ENCODE data around the gene TBXA2R.

The TBXA2R gene

DNA sequence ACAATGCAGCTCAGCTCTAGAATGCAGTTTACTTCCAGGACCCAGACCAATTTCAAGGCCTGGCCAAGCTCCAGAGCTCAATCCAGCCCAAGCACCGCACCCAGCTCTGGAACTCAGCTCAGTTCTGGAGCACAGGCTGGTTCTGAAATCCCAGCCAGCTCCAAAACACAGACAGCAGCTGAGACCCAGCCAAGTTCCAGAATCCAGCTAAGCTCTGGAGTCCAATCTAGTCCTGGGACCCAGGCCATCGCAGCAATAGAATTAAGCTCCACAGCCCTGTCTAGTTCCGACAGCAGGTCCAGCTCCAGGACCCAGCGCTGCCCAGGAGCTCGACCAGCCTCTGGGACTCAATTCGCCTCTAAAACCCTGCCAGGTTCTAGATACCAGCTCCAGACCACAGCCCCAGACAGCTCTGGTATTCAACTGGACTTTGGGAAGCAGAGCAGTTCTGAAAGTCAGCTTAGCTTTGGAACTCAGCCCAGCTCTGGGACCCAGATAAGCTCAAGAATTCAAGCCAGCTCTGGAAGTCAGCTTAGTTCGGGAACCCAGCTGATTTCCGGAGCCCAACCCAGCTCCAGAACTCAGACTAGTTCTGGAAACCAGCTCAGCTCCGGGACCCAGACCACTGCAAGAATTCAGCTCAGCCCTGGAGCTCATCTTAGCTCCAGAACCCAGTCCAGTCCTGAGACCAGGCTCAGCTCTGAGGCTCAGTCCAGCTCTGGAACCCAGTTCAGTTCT lies 14.6 kb downstream of the TBXA2R start:
- TF ChIP-seq POLR2AphosphoS5 (IDR thresholded peaks at IDR 0.05; ENCODE audit: low read depth) (no peak), REST (IDR thresholded peaks at IDR 0.05; ENCODE audit: insufficient replicate concordance, low read depth) (no peak), SPI1 (IDR thresholded peaks at IDR 0.05; ENCODE audit: borderline replicate concordance, low read depth) (no peak), CTCF (IDR thresholded peaks at IDR 0.05; ENCODE audit: insufficient read depth, low read length) (no peak), GABPA (IDR thresholded peaks at IDR 0.05; ENCODE audit: low read depth) (no peak)
- Histone ChIP-seq H3K27ac (replicated peaks) (no peak overlapping the region), H3K27me3 (ENCODE audit: insufficient read depth, poor library complexity, severe bottlenecking) (peaks cover 2% of the 10 kb centered on the region), H3K4me3 (replicated peaks; ENCODE audit: insufficient read depth, low read length) (no peak overlapping the region)
- DNase-seq (ENCODE audit: low read depth in 1 of 2, low spot score in 1 of 2): no peak

DNA sequence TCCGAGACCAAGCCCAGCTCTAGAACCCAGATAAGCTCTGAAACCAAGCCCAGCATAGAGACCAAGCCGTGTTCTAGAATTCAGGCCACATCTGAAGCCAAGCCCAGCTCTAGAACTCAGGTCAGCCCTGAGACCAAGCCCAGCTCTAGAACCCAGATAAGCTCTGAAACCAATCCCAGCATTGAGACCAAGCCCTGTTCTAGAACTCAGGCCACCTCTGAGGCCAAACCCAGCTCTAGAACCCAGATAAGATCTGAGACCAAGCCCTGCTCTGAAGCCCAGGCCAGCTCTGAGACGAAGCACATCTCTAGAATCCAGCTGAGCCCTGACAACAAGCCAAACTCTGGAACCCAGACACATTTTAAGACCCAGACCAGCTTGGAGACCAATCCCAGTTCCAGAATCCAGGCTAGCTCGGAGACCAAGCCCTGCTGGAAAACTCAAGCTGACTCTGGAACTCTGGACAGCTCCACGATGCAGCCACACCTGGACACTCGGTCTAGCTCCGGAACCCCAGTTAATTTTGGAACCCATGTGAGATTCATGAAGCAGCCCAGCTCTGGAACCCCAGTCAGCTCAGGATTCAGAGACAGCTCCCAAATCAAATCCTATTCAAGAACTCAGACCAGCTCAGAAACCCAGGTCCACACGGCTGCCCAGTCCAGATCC lies 15.6 kb downstream of the TBXA2R start:
- TF ChIP-seq REST (IDR thresholded peaks at IDR 0.05; ENCODE audit: insufficient replicate concordance, low read depth): peak; percentile 29
- TF ChIP-seq SPI1 (IDR thresholded peaks at IDR 0.05; ENCODE audit: borderline replicate concordance, low read depth): no peak
- no peak for DNase-seq (ENCODE audit: low read depth in 1 of 2, low spot score in 1 of 2)
- peaks cover 3% of the 10 kb centered on the region for H3K27me3 ChIP-seq (ENCODE audit: insufficient read depth, poor library complexity, severe bottlenecking)

GRCh38 chr19:3589949-3590348 lies 16.7 kb downstream of the TBXA2R start:
- TF ChIP-seq POLR2AphosphoS5 (IDR thresholded peaks at IDR 0.05; ENCODE audit: low read depth): no peak
- no peak for TF ChIP-seq GABPA (IDR thresholded peaks at IDR 0.05; ENCODE audit: low read depth)
- TF ChIP-seq CTCF (IDR thresholded peaks at IDR 0.05; ENCODE audit: insufficient read depth, low read length): no peak
- TF ChIP-seq REST (IDR thresholded peaks at IDR 0.05; ENCODE audit: insufficient replicate concordance, low read depth): no peak
- no peak for TF ChIP-seq SPI1 (IDR thresholded peaks at IDR 0.05; ENCODE audit: borderline replicate concordance, low read depth)
- Histone ChIP-seq H3K27ac (replicated peaks) (no peak overlapping the region), H3K27me3 (ENCODE audit: insufficient read depth, poor library complexity, severe bottlenecking) (peaks cover 12% of the 10 kb centered on the region)

More for the DNA sequence above, 15.6 kb downstream of the TBXA2R start:
- Histone ChIP-seq H3K27ac (replicated peaks) (no peak overlapping the region), H3K4me3 (replicated peaks; ENCODE audit: insufficient read depth, low read length) (no peak overlapping the region)

More at GRCh38 chr19:3589949-3590348, 16.7 kb downstream of the TBXA2R start:
- no peak overlapping the region for H3K4me3 ChIP-seq (replicated peaks; ENCODE audit: insufficient read depth, low read length)
- DNase-seq (ENCODE audit: low read depth in 1 of 2, low spot score in 1 of 2): no peak
